AG10803 (cell line): Measurements from ENCODE around the gene TRIOBP.

Experiments
- DNase-seq: peaks from one replicate; pipeline ENCODE4 v3.0.0; 2010; ENCODE audit warnings: low read depth
- H3K4me3 ChIP-seq: 2 replicates; pipeline ENCODE4 v1.5.1; 2011; ENCODE audit warnings: mild to moderate bottlenecking, low read length, control low read depth
- TF ChIP-seq, protein P1 (sequence below): conservative IDR thresholded peaks from 2 replicates; pipeline ENCODE4 v1.5.1; 2011; ENCODE audit warnings: mild to moderate bottlenecking, low read length, control low read depth, inconsistent platforms

Gene TRIOBP

DNA sequence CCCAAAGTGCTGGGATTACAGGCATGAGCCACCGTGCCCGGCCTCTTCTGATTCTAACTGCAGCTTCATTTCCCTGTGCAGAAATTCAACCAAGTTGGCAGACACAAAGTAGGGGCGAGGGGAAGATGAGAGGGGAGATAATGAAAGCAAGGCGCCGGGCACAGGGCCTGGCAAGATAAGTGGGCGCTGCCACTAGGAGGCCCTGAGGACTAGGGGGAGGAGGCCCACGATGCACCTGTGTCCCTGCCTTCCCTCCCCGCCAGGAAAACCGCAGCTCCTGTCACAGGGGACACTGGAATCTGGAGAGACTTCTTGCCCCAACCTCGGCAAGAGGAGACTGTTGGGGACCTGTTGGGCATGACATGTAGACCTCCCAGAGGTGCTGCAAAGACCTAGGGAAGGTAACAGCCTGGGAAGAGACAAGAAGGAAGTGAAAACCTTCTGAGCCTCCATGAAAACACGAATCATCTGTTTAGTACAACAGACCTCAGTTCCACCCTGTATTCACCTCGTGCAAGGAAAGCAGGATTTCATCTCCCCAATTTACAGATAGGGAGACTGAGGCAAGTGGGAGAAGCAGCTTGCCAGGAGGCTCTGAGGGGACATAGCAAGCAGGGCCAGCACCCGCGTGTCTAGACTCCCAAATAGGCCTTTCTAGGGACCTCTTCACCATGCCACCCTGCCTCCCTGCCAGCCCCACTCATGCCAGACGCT, 24.5 kb upstream of the TRIOBP start:
- TF ChIP-seq, protein P1, sequence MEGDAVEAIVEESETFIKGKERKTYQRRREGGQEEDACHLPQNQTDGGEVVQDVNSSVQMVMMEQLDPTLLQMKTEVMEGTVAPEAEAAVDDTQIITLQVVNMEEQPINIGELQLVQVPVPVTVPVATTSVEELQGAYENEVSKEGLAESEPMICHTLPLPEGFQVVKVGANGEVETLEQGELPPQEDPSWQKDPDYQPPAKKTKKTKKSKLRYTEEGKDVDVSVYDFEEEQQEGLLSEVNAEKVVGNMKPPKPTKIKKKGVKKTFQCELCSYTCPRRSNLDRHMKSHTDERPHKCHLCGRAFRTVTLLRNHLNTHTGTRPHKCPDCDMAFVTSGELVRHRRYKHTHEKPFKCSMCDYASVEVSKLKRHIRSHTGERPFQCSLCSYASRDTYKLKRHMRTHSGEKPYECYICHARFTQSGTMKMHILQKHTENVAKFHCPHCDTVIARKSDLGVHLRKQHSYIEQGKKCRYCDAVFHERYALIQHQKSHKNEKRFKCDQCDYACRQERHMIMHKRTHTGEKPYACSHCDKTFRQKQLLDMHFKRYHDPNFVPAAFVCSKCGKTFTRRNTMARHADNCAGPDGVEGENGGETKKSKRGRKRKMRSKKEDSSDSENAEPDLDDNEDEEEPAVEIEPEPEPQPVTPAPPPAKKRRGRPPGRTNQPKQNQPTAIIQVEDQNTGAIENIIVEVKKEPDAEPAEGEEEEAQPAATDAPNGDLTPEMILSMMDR = no peak
- no peak overlapping the region for H3K4me3 ChIP-seq
- DNase-seq = no peak

- TF ChIP-seq, protein P1 = no peak
- no peak overlapping the region for H3K4me3 ChIP-seq
- DNase-seq = no peak
These were observed 23.9 kb upstream of the TRIOBP start for GRCh38 chr22:37672920-37673455.

GRCh38 chr22:37674248-37674647, 22.6 kb upstream of the TRIOBP start:
- no peak overlapping the region for H3K4me3 ChIP-seq
- DNase-seq = no peak
- TF ChIP-seq, protein P1 = no peak

DNA sequence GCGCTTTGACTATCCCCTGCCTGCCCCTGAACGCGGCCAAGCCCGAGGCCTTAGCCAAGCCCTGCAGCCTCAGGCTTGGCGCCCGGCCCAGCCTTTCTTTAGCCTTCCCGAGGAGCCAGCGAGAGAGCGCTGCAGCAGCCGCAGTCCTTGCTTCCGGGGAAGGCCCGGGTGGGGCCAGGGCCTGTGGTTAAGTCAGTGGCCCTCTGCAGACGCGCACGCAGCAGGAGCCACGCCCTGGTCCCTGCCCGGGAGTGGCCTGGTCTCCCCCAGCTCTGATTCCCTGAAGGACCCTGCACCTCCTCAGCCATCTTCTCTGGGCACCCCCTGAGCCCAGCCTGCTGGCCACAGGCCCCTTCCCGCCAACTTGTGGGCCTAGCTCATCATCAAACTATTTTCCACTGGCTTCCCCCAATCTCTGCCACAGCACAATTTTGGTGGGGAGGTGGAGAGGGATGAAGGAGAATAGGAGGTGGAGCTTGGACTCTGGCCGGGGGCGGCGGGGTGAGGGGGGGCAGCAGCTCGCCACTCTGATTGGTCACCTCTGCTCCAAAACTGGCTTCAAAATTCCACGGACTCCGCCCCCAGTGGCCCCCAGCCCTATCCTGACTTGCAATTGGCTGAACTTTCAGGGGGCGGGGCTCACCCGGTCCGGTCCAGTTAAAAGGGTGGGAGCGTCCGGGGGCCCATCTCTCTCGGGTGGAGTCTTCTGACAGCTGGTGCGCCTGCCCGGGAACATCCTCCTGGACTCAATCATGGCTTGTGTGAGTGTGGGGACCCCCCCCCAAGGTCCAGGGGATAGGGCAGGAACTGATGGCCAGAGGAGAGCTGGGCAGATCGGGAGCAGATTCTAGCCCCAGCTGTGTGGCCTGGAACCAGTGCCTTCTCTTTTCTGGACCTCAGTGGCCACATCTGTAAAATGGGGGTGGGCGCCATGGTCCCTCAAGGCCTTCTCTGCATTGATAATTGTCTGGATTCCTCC, 21.6 kb upstream of the TRIOBP start, which contains the start of gene LGALS1:
TSS of gene LGALS1 (plus strand) at position 686 of the 979 bp plus-strand sequence. CDS start at position 753, 67 bp downstream.
- peak; percentile 98 for DNase-seq
- peak within 1 kb of the TSS; percentile 99 for H3K4me3 ChIP-seq
- TF ChIP-seq, protein P1 = peak; percentile 22; the same call in 1 of the 2 replicates

DNA sequence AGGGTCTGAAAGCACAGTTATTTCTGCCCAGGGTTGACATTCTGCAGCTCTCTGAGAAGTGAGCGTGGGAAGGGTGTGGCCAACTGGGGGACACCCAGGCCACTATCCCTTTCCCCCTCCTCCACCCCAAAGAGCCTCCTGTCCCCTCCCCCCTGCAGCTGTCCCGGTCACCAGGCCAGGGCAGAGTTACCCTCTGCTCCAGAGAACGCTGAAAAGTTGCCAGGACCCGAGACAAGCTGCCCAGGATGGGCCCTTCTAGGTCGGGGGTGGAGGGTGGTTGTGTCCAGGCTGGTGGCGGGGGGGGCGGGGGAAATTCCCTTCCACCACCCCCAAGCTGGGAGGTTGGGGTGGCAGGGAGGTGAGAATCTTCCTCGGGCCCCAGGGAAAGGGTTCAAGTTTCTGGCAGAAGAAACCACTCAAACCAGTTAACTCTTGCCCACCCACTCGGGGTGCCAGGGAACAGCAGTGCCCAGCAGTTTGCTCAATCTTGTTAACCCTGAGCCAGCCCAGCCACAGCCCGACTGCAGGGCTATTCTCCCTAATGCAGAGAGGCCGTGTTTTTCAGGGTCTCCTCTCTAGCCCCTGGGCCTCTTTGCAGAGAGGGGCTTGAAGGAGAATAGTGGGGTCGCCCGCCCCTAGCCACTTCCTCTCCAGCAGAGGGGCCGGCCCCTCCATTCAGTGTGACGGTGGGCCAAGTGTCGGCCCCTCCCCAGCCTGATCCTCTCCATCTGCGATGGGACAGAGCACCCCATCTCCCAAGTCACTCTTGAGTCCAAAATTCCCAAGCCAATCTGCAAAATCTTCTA, 20.7 kb upstream of the TRIOBP start:
- H3K4me3 ChIP-seq = peak overlapping the region; percentile 99
- DNase-seq = peak; percentile 28
- TF ChIP-seq, protein P1 = no peak

GRCh38 chr22:37676736-37677492, 19.9 kb upstream of the TRIOBP start:
- TF ChIP-seq, protein P1 = no peak
- peak; percentile 98 for DNase-seq
- H3K4me3 ChIP-seq = peak overlapping the region; percentile 99
